Natural killer cell (primary cell): ENCODE results near the gene HNRNPC. TPM values are rescaled to one million over a fixed set of nuclear protein-coding genes. Genes with fewer than 3 reads are reported as not detected.
A peak's percentile ranks its signal among the peaks of the same experiment; 100 is the strongest.

ENCODE experiments used
- ATAC-seq, 3 donors: fragments of 150-1000 bp in 2 of 3; fragments of 200-7000 bp in 1 of 3; cut with Tn5 transposase; 1 replicate in 1 of 3; 2 replicates in 2 of 3; pipeline ENCODE4 v1.10.0; 2021; ENCODE audit warnings: mild to moderate bottlenecking in 2 of 3, moderate library complexity in 2 of 3
- DNase-seq, 2 donors: peaks; one replicate each; pipeline versions ENCODE4 v3.0.0 to v3.0.0-alpha.2; 2013 to 2021; ENCODE audit warnings: mixed read lengths in 1 of 2
- H3K27ac ChIP-seq: one replicate; pipeline ENCODE4 v1.5.1; 2013; ENCODE audit warnings: mild to moderate bottlenecking, low read length
- H3K27me3 ChIP-seq: one replicate; pipeline ENCODE4 v1.6.1; 2013; ENCODE audit warnings: low read length; ENCODE audit not compliant: control insufficient read depth, insufficient read depth
- H3K36me3 ChIP-seq: one replicate; pipeline ENCODE4 v1.6.1; 2013; ENCODE audit warnings: low read length; ENCODE audit not compliant: control insufficient read depth, insufficient read depth
- H3K4me1 ChIP-seq: one replicate; pipeline ENCODE4 v1.6.1; 2013; ENCODE audit warnings: low read length; ENCODE audit not compliant: control insufficient read depth, insufficient read depth
- H3K4me3 ChIP-seq: one replicate; pipeline ENCODE4 v1.5.1; 2013; ENCODE audit warnings: low read length
- H3K9me3 ChIP-seq: one replicate; pipeline ENCODE4 v1.6.1; 2013; ENCODE audit warnings: low read length; ENCODE audit not compliant: control insufficient read depth, insufficient read depth
- H3K27ac Mint-ChIP-seq, 2 donors: one replicate each; pipeline ENCODE4 v1.8.0; 2022; ENCODE audit warnings: mild to moderate bottlenecking in 2 of 2, mixed read lengths in 2 of 2, moderate library complexity in 1 of 2
- H3K27me3 Mint-ChIP-seq, 2 donors: one replicate each; pipeline ENCODE4 v1.8.0; 2022; ENCODE audit warnings: low read depth in 2 of 2, mixed read lengths in 2 of 2
- H3K36me3 Mint-ChIP-seq: one replicate; pipeline ENCODE4 v1.8.0; 2022; ENCODE audit warnings: mixed read lengths
- H3K4me1 Mint-ChIP-seq, 2 donors: one replicate each; pipeline ENCODE4 v1.8.0; 2022; ENCODE audit warnings: mixed read lengths in 2 of 2
- H3K4me3 Mint-ChIP-seq: one replicate; pipeline ENCODE4 v1.8.0; 2022; ENCODE audit warnings: mild to moderate bottlenecking, moderate library complexity, mixed read lengths
- H3K9me3 Mint-ChIP-seq, 2 donors: one replicate each; pipeline ENCODE4 v1.8.0; 2022; ENCODE audit warnings: mixed read lengths in 2 of 2
- CTCF ChIP-seq: fragments of 200-600 bp; IDR thresholded peaks from one replicate; pipeline ENCODE4 v1.8.0; 2022; ENCODE audit warnings: antibody characterized with exemption
- WGBS: methylation state at CpG from one replicate; pipeline ENCODE4 v1.1.7; 2013; ENCODE audit warnings: missing lambda C conversion rate; ENCODE audit not compliant: insufficient coverage; 5-methylcytosine and 5-hydroxymethylcytosine counted together
- intact Hi-C: fragments of 100-400 bp; cut with micrococcal nuclease; formaldehyde crosslinking; loops from one replicate; pipeline ENCODE4 v1.14.2; 2022
- total RNA-seq, 4 donors: library from RNA; stranded (reverse); fragments of 120-200 nt in 1 of 4; gene quantifications; one replicate each; pipeline versions ENCODE4 v1.2.3 to v1.2.4, GENCODE V29; 2013 to 2022

HNRNPC gene
- 100 to 1,000 TPM; 501 to 547 (median 515) TPM for total RNA-seq
- total RNA-seq (2013) = 622 TPM

GRCh38 chr14:21269252-21270046, at the start of gene HNRNPC:
Gene HNRNPC, minus strand, starts transcription at chr14:21269442. Its CDS starts 35,249 bp downstream, at chr14:21234193.
- H3K36me3 Mint-ChIP-seq = peaks cover 8% of the 10 kb centered on the region
- Histone ChIP-seq H3K27me3 (no peaks in the 10 kb centered on the region), H3K36me3 (peaks cover 16% of the 10 kb centered on the region), H3K9me3 (no peaks in the 10 kb centered on the region), H3K4me3 (peak within 1 kb of the TSS; percentile 81), H3K27ac (peak within 1 kb of the TSS; percentile 97), H3K4me1 (peaks cover 29% of the 10 kb centered on the region)
- WGBS = 0% methylated on average over 44 of the region's 49 CpGs
- TF ChIP-seq CTCF = no peak
- H3K9me3 Mint-ChIP-seq = no peaks in the 10 kb centered on the region
- H3K4me1 Mint-ChIP-seq = peaks cover 38 to 51% of the 10 kb centered on the region in 2 donors
- intact Hi-C loops = loop anchor here (1.0 to 10.0 kb wide), 6 partner anchors 39 to 187 kb away; partner anchors contain the start of genes CHD8 and SUPT16H
- H3K27me3 Mint-ChIP-seq = no peaks in the 10 kb centered on the region
- DNase-seq (peak; percentile 100), ATAC-seq (peak; percentile 79 to 94 (median 88))
- H3K4me3 Mint-ChIP-seq = peak within 1 kb of the TSS; percentile 93
- peak within 1 kb of the TSS; percentile 96 to 97 for H3K27ac Mint-ChIP-seq

GRCh38 chr14:21317398-21317797, 48.2 kb upstream of the HNRNPC start:
- no peaks in the 10 kb centered on the region for H3K9me3 Mint-ChIP-seq
- H3K4me1 Mint-ChIP-seq = peaks cover 5 to 8% of the 10 kb centered on the region in 2 donors
- H3K36me3 Mint-ChIP-seq = no peaks in the 10 kb centered on the region
- ATAC-seq (no peak), DNase-seq (no peak)
- 62% methylated on average over 3 of the region's 3 CpGs for whole genome bisulfite sequencing
- H3K4me3 Mint-ChIP-seq = no peak overlapping the region
- H3K36me3 ChIP-seq = no peaks in the 10 kb centered on the region
- H3K4me1 ChIP-seq = peaks cover 8% of the 10 kb centered on the region
- no peak overlapping the region for H3K27ac ChIP-seq
- TF ChIP-seq CTCF = no peak
- intact Hi-C loops = no loop called here
- no peak overlapping the region for H3K4me3 ChIP-seq
- H3K27me3 ChIP-seq = peaks cover 2% of the 10 kb centered on the region
- no peak overlapping the region for H3K27ac Mint-ChIP-seq
- H3K27me3 Mint-ChIP-seq = peaks cover 0 to 3% of the 10 kb centered on the region in 2 donors
- H3K9me3 ChIP-seq = no peaks in the 10 kb centered on the region

- Mint-ChIP-seq H3K36me3 (no peaks in the 10 kb centered on the region), H3K27me3 (no peaks in the 10 kb centered on the region), H3K4me1 (peaks cover 9 to 10% of the 10 kb centered on the region in 2 donors), H3K9me3 (no peaks in the 10 kb centered on the region), H3K27ac (no peak overlapping the region), H3K4me3 (no peak overlapping the region)
- no peak for DNase-seq
- WGBS = 95% methylated on average over 12 of the region's 12 CpGs
- no peak for ATAC-seq
- Histone ChIP-seq H3K4me1 (peaks cover 13% of the 10 kb centered on the region), H3K4me3 (no peak overlapping the region), H3K9me3 (no peaks in the 10 kb centered on the region), H3K36me3 (no peaks in the 10 kb centered on the region), H3K27me3 (peaks cover 2% of the 10 kb centered on the region), H3K27ac (no peak overlapping the region)
- no peak for TF ChIP-seq CTCF
- intact Hi-C loops = no loop called here
Observed at GRCh38 chr14:21313512-21313911, 44.3 kb upstream of the HNRNPC start.
